ENCODE measurements around the gene MR1.

The MR1 gene

GRCh38 chr1:181036107-181036836 lies 2.5 kb downstream of the MR1 start:
- H4K20me1 ChIP-seq (ENCODE audit: insufficient read depth, low read length, poor library complexity, severe bottlenecking), result no peaks in the 10 kb centered on the region
- H3K4me1 ChIP-seq (ENCODE audit: insufficient read depth, low read length, poor library complexity, severe bottlenecking), result peaks cover 53% of the 10 kb centered on the region
- peak overlapping the region; percentile 88 for H3K4me2 ChIP-seq (ENCODE audit: low read depth, low read length, poor library complexity, severe bottlenecking)
- H3K9ac ChIP-seq (ENCODE audit: low read depth, low read length, poor library complexity, severe bottlenecking), result peak overlapping the region; percentile 15
- no peaks in the 10 kb centered on the region for H3K27me3 ChIP-seq (ENCODE audit: insufficient read depth, low read length, poor library complexity, severe bottlenecking)
- H3K4me3 ChIP-seq (ENCODE audit: low read length, poor library complexity, severe bottlenecking), result peak overlapping the region; percentile 55
- H3K36me3 ChIP-seq (ENCODE audit: insufficient read depth, low read length), result no peaks in the 10 kb centered on the region
- H3K9me2 ChIP-seq (replicated peaks; ENCODE audit: low read depth, low read length), result no peaks in the 10 kb centered on the region
- TF ChIP-seq CTCF (conservative IDR thresholded peaks at IDR 0.05; ENCODE audit: low read length) (no peak), EZH2phosphoT487 (IDR thresholded peaks at IDR 0.05; ENCODE audit: borderline replicate concordance) (no peak)
- no peak overlapping the region for H2AFZ ChIP-seq (ENCODE audit: low read length)
- no peaks in the 10 kb centered on the region for H3K9me3 ChIP-seq (ENCODE audit: insufficient read depth, low read depth, low read length)
- no peaks in the 10 kb centered on the region for H3F3A ChIP-seq (ENCODE audit: low read depth)
- peaks cover 28% of the 10 kb centered on the region for H3K79me2 ChIP-seq (ENCODE audit: insufficient read depth, low read length)

DNA sequence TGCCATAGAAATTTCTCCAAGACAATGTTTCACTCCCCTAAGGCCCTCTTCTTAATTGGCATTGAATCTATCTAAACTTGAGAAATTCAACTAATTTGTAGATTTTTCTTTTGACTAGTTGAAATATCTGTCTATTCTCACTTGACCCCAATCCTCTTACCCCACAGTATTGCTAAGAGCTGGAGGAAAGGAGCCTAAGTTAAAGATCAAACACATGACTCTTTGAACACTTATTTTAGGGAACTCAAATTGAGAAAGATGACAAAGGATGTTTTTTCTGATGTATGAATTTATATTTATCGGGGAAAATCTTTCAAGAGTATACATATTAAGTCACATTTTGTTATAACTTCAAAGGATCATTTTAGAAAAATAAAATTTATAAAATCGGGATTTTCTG lies 3.6 kb downstream of the MR1 start:
- H3K4me2 ChIP-seq (ENCODE audit: low read depth, low read length, poor library complexity, severe bottlenecking), result peak overlapping the region; percentile 88
- peak overlapping the region; percentile 35 for H3K9ac ChIP-seq (ENCODE audit: low read depth, low read length, poor library complexity, severe bottlenecking)
- no peaks in the 10 kb centered on the region for H3K27me3 ChIP-seq (ENCODE audit: insufficient read depth, low read length, poor library complexity, severe bottlenecking)
- peaks cover 28% of the 10 kb centered on the region for H3K79me2 ChIP-seq (ENCODE audit: insufficient read depth, low read length)
- no peaks in the 10 kb centered on the region for H3K9me3 ChIP-seq (ENCODE audit: insufficient read depth, low read depth, low read length)
- H3K9me2 ChIP-seq (replicated peaks; ENCODE audit: low read depth, low read length), result no peaks in the 10 kb centered on the region
- peak overlapping the region; percentile 55 for H3K4me3 ChIP-seq (ENCODE audit: low read length, poor library complexity, severe bottlenecking)
- TF ChIP-seq EZH2phosphoT487 (IDR thresholded peaks at IDR 0.05; ENCODE audit: borderline replicate concordance), result no peak
- TF ChIP-seq CTCF (conservative IDR thresholded peaks at IDR 0.05; ENCODE audit: low read length), result no peak
- H3F3A ChIP-seq (ENCODE audit: low read depth), result no peaks in the 10 kb centered on the region
- H2AFZ ChIP-seq (ENCODE audit: low read length), result no peak overlapping the region
- H4K20me1 ChIP-seq (ENCODE audit: insufficient read depth, low read length, poor library complexity, severe bottlenecking), result no peaks in the 10 kb centered on the region
- H3K4me1 ChIP-seq (ENCODE audit: insufficient read depth, low read length, poor library complexity, severe bottlenecking), result peaks cover 56% of the 10 kb centered on the region
- H3K36me3 ChIP-seq (ENCODE audit: insufficient read depth, low read length), result no peaks in the 10 kb centered on the region

DNA sequence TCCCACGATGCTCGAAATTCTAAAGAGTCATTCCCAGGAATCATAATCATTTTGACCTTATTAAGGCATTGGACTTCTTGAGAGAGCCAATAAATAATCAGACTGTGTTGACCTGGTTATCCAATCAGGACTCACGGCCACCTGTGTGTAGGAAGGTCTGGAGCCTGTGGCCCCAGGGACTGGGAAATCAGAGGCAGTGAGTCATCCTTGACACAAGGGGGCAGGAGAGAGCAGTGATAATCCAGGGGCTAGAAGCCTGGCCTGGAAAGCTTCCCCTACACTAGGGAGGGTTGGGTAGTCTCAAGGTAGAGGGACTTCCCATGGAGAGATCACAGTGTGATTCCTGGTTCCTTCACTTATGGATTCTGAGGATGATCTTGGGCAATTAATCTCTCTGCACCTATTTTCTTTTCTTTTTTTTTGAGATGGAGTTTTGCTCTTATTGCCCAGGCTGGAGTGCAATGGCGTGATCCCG lies 4.7 kb downstream of the MR1 start:
- peaks cover 59% of the 10 kb centered on the region for H3K4me1 ChIP-seq (ENCODE audit: insufficient read depth, low read length, poor library complexity, severe bottlenecking)
- peak; percentile 87 for TF ChIP-seq CTCF (conservative IDR thresholded peaks at IDR 0.05; ENCODE audit: low read length)
- TF ChIP-seq EZH2phosphoT487 (IDR thresholded peaks at IDR 0.05; ENCODE audit: borderline replicate concordance), result no peak
- H3K27me3 ChIP-seq (ENCODE audit: insufficient read depth, low read length, poor library complexity, severe bottlenecking), result no peaks in the 10 kb centered on the region
- H3F3A ChIP-seq (ENCODE audit: low read depth), result no peaks in the 10 kb centered on the region
- no peak overlapping the region for H2AFZ ChIP-seq (ENCODE audit: low read length)
- H3K9ac ChIP-seq (ENCODE audit: low read depth, low read length, poor library complexity, severe bottlenecking), result no peak overlapping the region
- no peaks in the 10 kb centered on the region for H3K9me2 ChIP-seq (replicated peaks; ENCODE audit: low read depth, low read length)
- H3K4me3 ChIP-seq (ENCODE audit: low read length, poor library complexity, severe bottlenecking), result no peak overlapping the region
- no peaks in the 10 kb centered on the region for H3K36me3 ChIP-seq (ENCODE audit: insufficient read depth, low read length)
- no peaks in the 10 kb centered on the region for H3K9me3 ChIP-seq (ENCODE audit: insufficient read depth, low read depth, low read length)
- peaks cover 28% of the 10 kb centered on the region for H3K79me2 ChIP-seq (ENCODE audit: insufficient read depth, low read length)
- no peaks in the 10 kb centered on the region for H4K20me1 ChIP-seq (ENCODE audit: insufficient read depth, low read length, poor library complexity, severe bottlenecking)
- H3K4me2 ChIP-seq (ENCODE audit: low read depth, low read length, poor library complexity, severe bottlenecking), result peak overlapping the region; percentile 88
